ENCODE measurements around the gene TARP.

The TARP gene

DNA sequence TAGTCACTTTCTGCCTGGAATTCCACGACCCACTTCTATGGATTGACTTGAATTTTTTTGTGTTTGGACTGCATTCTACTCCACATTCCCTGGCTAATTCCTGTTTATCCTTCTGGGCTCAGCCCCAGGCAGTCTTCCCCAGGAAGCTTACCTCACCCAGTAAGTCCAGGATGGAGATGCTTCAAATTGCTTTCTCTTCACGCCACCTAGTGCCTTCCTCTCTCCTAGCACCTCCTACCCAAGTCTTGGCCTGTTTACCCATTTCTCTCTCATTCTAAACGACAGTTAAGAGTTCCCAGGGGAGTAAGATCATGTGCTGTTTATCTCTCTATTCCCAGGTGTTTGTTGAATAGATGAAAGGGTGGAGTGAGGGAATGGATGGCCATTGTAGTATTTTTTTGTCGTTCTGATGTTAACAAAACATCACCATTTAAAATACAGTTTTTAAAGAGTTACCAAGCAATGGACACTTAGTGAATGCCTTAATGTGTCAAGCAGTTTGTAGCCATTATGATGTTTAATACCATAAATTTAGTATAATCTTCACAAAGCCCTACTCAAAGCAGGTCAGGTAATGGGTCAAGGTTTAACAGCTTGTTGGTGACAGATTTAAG, 45.5 kb upstream of the TARP start:
- Histone ChIP-seq H3K4me1 (ENCODE audit: insufficient read depth) (no peaks in the 10 kb centered on the region), H3K4me2 (no peak overlapping the region), H3K79me2 (no peaks in the 10 kb centered on the region), H3K4me3 (no peak overlapping the region), H3K27ac (no peak overlapping the region), H4K20me1 (ENCODE audit: insufficient read depth, poor library complexity, severe bottlenecking) (no peaks in the 10 kb centered on the region), H3K27me3 (no peaks in the 10 kb centered on the region), H3K9me2 (replicated peaks; ENCODE audit: insufficient read depth) (no peaks in the 10 kb centered on the region), H3K36me3 (replicated peaks; ENCODE audit: insufficient read depth, low read depth) (no peaks in the 10 kb centered on the region), H3K9me3 (ENCODE audit: low read depth) (no peaks in the 10 kb centered on the region), H2AFZ (no peak overlapping the region)
- DNase-seq (ENCODE audit: low spot score) = peak; percentile 76
- WGBS (ENCODE audit: low lambda C conversion rate, missing lambda C conversion rate) = 2% methylated on average over 4 of the region's 4 CpGs
- TF ChIP-seq, protein P1, sequence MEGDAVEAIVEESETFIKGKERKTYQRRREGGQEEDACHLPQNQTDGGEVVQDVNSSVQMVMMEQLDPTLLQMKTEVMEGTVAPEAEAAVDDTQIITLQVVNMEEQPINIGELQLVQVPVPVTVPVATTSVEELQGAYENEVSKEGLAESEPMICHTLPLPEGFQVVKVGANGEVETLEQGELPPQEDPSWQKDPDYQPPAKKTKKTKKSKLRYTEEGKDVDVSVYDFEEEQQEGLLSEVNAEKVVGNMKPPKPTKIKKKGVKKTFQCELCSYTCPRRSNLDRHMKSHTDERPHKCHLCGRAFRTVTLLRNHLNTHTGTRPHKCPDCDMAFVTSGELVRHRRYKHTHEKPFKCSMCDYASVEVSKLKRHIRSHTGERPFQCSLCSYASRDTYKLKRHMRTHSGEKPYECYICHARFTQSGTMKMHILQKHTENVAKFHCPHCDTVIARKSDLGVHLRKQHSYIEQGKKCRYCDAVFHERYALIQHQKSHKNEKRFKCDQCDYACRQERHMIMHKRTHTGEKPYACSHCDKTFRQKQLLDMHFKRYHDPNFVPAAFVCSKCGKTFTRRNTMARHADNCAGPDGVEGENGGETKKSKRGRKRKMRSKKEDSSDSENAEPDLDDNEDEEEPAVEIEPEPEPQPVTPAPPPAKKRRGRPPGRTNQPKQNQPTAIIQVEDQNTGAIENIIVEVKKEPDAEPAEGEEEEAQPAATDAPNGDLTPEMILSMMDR (IDR thresholded peaks at IDR 0.05; ENCODE audit: poor library complexity) = peak; percentile 61
- TF ChIP-seq EZH2 (IDR thresholded peaks at IDR 0.05; ENCODE audit: borderline replicate concordance) = no peak

DNA sequence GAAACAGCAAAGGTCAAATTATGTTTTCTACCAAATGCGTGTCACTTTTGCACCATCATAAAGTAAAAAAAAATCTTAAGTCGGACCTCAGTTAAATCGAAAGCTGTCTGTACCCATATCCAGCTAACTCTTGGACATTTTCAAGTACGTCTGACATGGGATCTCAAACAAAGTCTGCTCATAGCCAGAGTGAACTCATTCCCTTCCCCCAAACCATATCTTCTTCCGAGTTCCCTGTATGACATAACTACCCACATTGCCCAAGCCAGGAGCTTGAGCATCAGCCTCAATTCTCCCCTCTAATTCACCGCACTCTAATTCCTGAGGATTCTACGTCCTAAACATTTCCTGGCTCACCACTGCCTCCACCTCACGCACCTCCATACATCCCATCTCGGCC, 44.8 kb upstream of the TARP start:
- TF ChIP-seq EZH2 (IDR thresholded peaks at IDR 0.05; ENCODE audit: borderline replicate concordance) = no peak
- no peak for TF ChIP-seq EZH2phosphoT487 (IDR thresholded peaks at IDR 0.05; ENCODE audit: low read depth, severe bottlenecking, unreplicated experiment)
- Histone ChIP-seq H3K27me3 (no peaks in the 10 kb centered on the region), H3K27ac (no peak overlapping the region), H2AFZ (no peak overlapping the region), H3K4me3 (no peak overlapping the region), H3K79me2 (no peaks in the 10 kb centered on the region), H3K36me3 (replicated peaks; ENCODE audit: insufficient read depth, low read depth) (no peaks in the 10 kb centered on the region), H4K20me1 (ENCODE audit: insufficient read depth, poor library complexity, severe bottlenecking) (no peaks in the 10 kb centered on the region), H3K9me2 (replicated peaks; ENCODE audit: insufficient read depth) (no peaks in the 10 kb centered on the region), H3K9me3 (ENCODE audit: low read depth) (no peaks in the 10 kb centered on the region), H3K4me1 (ENCODE audit: insufficient read depth) (no peaks in the 10 kb centered on the region), H3K4me2 (no peak overlapping the region)
- 84% methylated on average over 9 of the region's 9 CpGs for WGBS (ENCODE audit: low lambda C conversion rate, missing lambda C conversion rate)
- no peak for DNase-seq (ENCODE audit: low spot score)

DNA sequence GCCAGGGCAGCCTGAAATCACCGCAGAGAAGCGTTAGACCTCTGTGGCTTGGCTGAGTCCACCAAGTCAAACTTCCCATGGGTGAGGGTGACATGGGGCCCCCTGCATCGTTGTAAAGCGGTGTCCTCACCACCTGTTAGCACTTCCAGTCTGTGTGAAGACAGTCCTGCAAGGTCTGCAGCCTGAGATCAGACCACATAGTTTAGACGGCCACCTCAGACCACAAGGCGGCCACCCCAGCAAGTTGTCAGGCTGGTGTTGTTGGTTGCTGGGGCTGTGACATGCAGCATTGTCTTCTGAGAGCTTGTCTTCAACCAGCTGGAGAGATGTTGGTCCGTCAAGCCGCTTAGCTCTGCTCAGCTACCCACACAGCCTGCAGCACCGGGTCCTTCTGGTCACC, 44.1 kb upstream of the TARP start:
- WGBS (ENCODE audit: low lambda C conversion rate, missing lambda C conversion rate) = 93% methylated on average over 9 of the region's 9 CpGs
- H3K79me2 ChIP-seq = no peaks in the 10 kb centered on the region
- H3K9me2 ChIP-seq (replicated peaks; ENCODE audit: insufficient read depth) = no peaks in the 10 kb centered on the region
- no peaks in the 10 kb centered on the region for H3K4me1 ChIP-seq (ENCODE audit: insufficient read depth)
- H3K27ac ChIP-seq = no peak overlapping the region
- TF ChIP-seq EZH2 (IDR thresholded peaks at IDR 0.05; ENCODE audit: borderline replicate concordance) (no peak), EZH2phosphoT487 (IDR thresholded peaks at IDR 0.05; ENCODE audit: low read depth, severe bottlenecking, unreplicated experiment) (no peak)
- TF ChIP-seq, protein P1 (IDR thresholded peaks at IDR 0.05; ENCODE audit: poor library complexity) = no peak
- H3K4me3 ChIP-seq = no peak overlapping the region
- no peaks in the 10 kb centered on the region for H3K27me3 ChIP-seq
- H4K20me1 ChIP-seq (ENCODE audit: insufficient read depth, poor library complexity, severe bottlenecking) = no peaks in the 10 kb centered on the region
- DNase-seq (ENCODE audit: low spot score) = no peak
- H2AFZ ChIP-seq = no peak overlapping the region
- no peaks in the 10 kb centered on the region for H3K36me3 ChIP-seq (replicated peaks; ENCODE audit: insufficient read depth, low read depth)
- H3K9me3 ChIP-seq (ENCODE audit: low read depth) = no peaks in the 10 kb centered on the region
- H3K4me2 ChIP-seq = no peak overlapping the region

DNA sequence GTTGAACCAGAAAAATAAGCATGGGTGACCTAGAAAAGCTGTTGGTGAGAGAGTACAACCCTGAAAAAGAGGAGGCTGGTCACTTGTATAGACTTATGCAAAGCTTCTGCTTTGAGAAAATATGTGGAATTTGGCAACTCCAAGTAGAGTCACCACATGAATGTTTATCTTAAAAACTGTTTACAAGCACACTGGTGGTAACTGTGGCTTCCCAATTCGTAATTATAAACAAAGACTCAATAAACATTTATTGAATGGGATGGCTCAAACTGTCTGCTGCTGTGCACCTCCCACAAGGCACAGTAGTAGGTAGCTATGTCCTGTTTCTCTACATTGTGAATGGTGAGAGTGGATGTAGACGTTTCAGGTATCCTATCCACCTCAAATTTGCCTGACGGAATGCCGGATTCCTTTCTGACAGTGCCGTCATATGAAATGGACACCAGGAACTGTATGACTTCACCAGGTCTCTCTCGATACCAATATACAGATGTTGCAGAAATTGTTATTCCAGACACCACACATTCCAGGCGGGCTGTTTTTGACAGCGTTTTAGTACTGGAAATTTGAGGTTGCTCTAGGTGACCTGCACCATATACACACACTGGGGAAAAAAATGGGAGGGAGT, 43.4 kb upstream of the TARP start:
- H3K36me3 ChIP-seq (replicated peaks; ENCODE audit: insufficient read depth, low read depth) = no peaks in the 10 kb centered on the region
- no peak overlapping the region for H3K4me2 ChIP-seq
- H3K9me2 ChIP-seq (replicated peaks; ENCODE audit: insufficient read depth) = no peaks in the 10 kb centered on the region
- DNase-seq (ENCODE audit: low spot score) = no peak
- H4K20me1 ChIP-seq (ENCODE audit: insufficient read depth, poor library complexity, severe bottlenecking) = no peaks in the 10 kb centered on the region
- no peaks in the 10 kb centered on the region for H3K27me3 ChIP-seq
- no peak overlapping the region for H2AFZ ChIP-seq
- H3K79me2 ChIP-seq = no peaks in the 10 kb centered on the region
- TF ChIP-seq EZH2phosphoT487 (IDR thresholded peaks at IDR 0.05; ENCODE audit: low read depth, severe bottlenecking, unreplicated experiment) = no peak
- TF ChIP-seq, protein P1 (IDR thresholded peaks at IDR 0.05; ENCODE audit: poor library complexity) = no peak
- TF ChIP-seq EZH2 (IDR thresholded peaks at IDR 0.05; ENCODE audit: borderline replicate concordance) = no peak
- H3K4me1 ChIP-seq (ENCODE audit: insufficient read depth) = no peaks in the 10 kb centered on the region
- WGBS (ENCODE audit: low lambda C conversion rate, missing lambda C conversion rate) = 75% methylated on average over 8 of the region's 8 CpGs
- H3K9me3 ChIP-seq (ENCODE audit: low read depth) = no peaks in the 10 kb centered on the region
- H3K27ac ChIP-seq = no peak overlapping the region
- no peak overlapping the region for H3K4me3 ChIP-seq

Measured in hepatocyte (in vitro differentiated cells).